RWPE2 (cell line): ENCODE measurements around the gene NLRC5.

Experiments
- ATAC-seq: fragments of 200-7000 bp; cut with Tn5 transposase; 3 replicates; pipeline ENCODE4 v1.9.1; 2021; ENCODE audit warnings: low read depth
- DNase-seq: peaks from one replicate; pipeline ENCODE4 v3.0.0-alpha.2; 2020; ENCODE audit warnings: low spot score
- H3K27ac ChIP-seq: fragments of 450-650 bp; 2 replicates; pipeline ENCODE4 v1.5.1; 2017; ENCODE audit warnings: mild to moderate bottlenecking; ENCODE audit not compliant: poor library complexity, severe bottlenecking
- H3K27me3 ChIP-seq: fragments of 250-450 bp; sonication (Bioruptor Pico); 2 replicates; pipeline ENCODE4 v1.5.1; 2021; ENCODE audit warnings: mild to moderate bottlenecking, moderate library complexity; ENCODE audit not compliant: insufficient read depth, poor library complexity, severe bottlenecking
- H3K36me3 ChIP-seq: fragments of 250-450 bp; sonication (Bioruptor Pico); 2 replicates; pipeline ENCODE4 v1.5.1; 2020; ENCODE audit warnings: low read depth, mild to moderate bottlenecking, moderate library complexity
- H3K4me1 ChIP-seq: fragments of 250-450 bp; sonication (Bioruptor Pico); 2 replicates; pipeline ENCODE4 v1.5.1; 2021; ENCODE audit warnings: mild to moderate bottlenecking, moderate library complexity; ENCODE audit not compliant: insufficient read depth, poor library complexity, severe bottlenecking
- H3K4me3 ChIP-seq: fragments of 250-450 bp; sonication (Bioruptor Pico); 2 replicates; pipeline ENCODE4 v1.5.1; 2021; ENCODE audit warnings: mild to moderate bottlenecking, moderate library complexity; ENCODE audit not compliant: severe bottlenecking
- H3K9me3 ChIP-seq: fragments of 250-450 bp; sonication (Bioruptor Pico); 2 replicates; pipeline ENCODE4 v1.5.1; 2021; ENCODE audit warnings: mild to moderate bottlenecking, moderate library complexity; ENCODE audit not compliant: severe bottlenecking
- TF ChIP-seq, protein P1 (sequence below): fragments of 450-650 bp; IDR thresholded peaks from one replicate; pipeline ENCODE4 v1.5.1; 2017; ENCODE audit warnings: mild to moderate bottlenecking, moderate library complexity; ENCODE audit not compliant: poor library complexity, severe bottlenecking

Gene NLRC5

GRCh38 chr16:57100445-57100844, 111.1 kb downstream of the NLRC5 start:
- no peaks in the 10 kb centered on the region for H3K36me3 ChIP-seq
- H3K27me3 ChIP-seq = no peaks in the 10 kb centered on the region
- H3K4me3 ChIP-seq = no peak overlapping the region
- DNase-seq (no peak), ATAC-seq (no peak)
- no peaks in the 10 kb centered on the region for H3K9me3 ChIP-seq
- peaks cover 6% of the 10 kb centered on the region for H3K4me1 ChIP-seq
- H3K27ac ChIP-seq = no peak overlapping the region
- TF ChIP-seq, protein P1, sequence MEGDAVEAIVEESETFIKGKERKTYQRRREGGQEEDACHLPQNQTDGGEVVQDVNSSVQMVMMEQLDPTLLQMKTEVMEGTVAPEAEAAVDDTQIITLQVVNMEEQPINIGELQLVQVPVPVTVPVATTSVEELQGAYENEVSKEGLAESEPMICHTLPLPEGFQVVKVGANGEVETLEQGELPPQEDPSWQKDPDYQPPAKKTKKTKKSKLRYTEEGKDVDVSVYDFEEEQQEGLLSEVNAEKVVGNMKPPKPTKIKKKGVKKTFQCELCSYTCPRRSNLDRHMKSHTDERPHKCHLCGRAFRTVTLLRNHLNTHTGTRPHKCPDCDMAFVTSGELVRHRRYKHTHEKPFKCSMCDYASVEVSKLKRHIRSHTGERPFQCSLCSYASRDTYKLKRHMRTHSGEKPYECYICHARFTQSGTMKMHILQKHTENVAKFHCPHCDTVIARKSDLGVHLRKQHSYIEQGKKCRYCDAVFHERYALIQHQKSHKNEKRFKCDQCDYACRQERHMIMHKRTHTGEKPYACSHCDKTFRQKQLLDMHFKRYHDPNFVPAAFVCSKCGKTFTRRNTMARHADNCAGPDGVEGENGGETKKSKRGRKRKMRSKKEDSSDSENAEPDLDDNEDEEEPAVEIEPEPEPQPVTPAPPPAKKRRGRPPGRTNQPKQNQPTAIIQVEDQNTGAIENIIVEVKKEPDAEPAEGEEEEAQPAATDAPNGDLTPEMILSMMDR = no peak

GRCh38 chr16:57102888-57103851, 113.8 kb downstream of the NLRC5 start:
- H3K27me3 ChIP-seq = no peaks in the 10 kb centered on the region
- DNase-seq (no peak), ATAC-seq (no peak)
- H3K9me3 ChIP-seq = no peaks in the 10 kb centered on the region
- TF ChIP-seq, protein P1 = no peak
- H3K27ac ChIP-seq = no peak overlapping the region
- peaks cover 6% of the 10 kb centered on the region for H3K4me1 ChIP-seq
- no peak overlapping the region for H3K4me3 ChIP-seq
- H3K36me3 ChIP-seq = no peaks in the 10 kb centered on the region

DNA sequence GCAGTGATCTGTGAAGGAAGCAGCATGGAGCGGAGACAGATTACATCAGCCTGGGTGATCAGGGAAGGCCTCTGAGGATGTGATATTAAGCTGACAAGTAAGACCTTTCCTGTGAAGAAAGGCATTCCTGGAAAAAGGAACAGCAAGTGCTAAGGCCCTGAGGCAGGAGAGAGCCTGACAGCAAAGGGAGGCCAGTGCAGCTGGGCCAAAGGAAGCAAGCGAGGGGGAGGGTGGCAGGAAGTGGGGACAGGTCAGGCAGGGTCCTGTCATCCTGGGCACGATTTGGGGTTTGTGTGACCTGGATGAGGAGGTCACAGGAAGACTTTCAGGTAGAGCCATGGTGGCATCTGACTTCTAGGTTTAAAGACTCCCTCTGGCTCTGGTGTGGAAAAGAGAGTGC, 115.3 kb downstream of the NLRC5 start:
- H3K27me3 ChIP-seq = no peaks in the 10 kb centered on the region
- H3K4me1 ChIP-seq = peaks cover 5% of the 10 kb centered on the region
- DNase-seq (no peak), ATAC-seq (no peak; the same call in 2 of the 3 replicates)
- H3K36me3 ChIP-seq = no peaks in the 10 kb centered on the region
- TF ChIP-seq, protein P1 = no peak
- H3K4me3 ChIP-seq = no peak overlapping the region
- H3K9me3 ChIP-seq = no peaks in the 10 kb centered on the region
- H3K27ac ChIP-seq = no peak overlapping the region

- no peaks in the 10 kb centered on the region for H3K9me3 ChIP-seq
- no peaks in the 10 kb centered on the region for H3K27me3 ChIP-seq
- no peak for DNase-seq
- H3K4me1 ChIP-seq = no peaks in the 10 kb centered on the region
- no peak overlapping the region for H3K4me3 ChIP-seq
- H3K27ac ChIP-seq = no peak overlapping the region
- ATAC-seq = no peak
- no peaks in the 10 kb centered on the region for H3K36me3 ChIP-seq
- TF ChIP-seq, protein P1 = no peak
Observed at GRCh38 chr16:57105184-57105583, 115.8 kb downstream of the NLRC5 start.

DNA sequence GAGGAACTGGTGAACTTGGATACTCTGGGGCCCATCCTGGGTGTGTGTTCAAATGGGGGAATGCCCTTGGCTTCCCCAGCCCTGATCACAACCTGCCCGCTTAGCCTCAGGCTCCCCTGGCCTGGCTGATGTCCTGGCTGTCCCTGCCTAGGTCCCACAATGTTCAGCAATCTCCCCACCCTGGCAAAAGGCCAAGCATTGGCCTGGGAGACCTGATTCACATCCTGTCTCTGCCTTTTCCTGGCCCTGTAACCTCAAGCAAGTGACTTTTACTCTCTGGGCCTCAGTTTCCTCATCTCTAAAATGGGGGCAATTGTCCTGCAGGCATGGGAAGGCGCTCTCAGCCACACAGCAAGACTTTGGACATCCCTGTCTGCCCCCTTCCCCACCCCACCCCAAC, 117.4 kb downstream of the NLRC5 start:
- DNase-seq (no peak), ATAC-seq (no peak; the same call in 2 of the 3 replicates)
- TF ChIP-seq, protein P1 = no peak
- Histone ChIP-seq H3K4me1 (no peaks in the 10 kb centered on the region), H3K27ac (no peak overlapping the region), H3K27me3 (no peaks in the 10 kb centered on the region), H3K4me3 (no peak overlapping the region), H3K36me3 (no peaks in the 10 kb centered on the region), H3K9me3 (no peaks in the 10 kb centered on the region)
